Activated T-helper 1 cell treated with anti-CD3 and anti-CD28 coated beads, Interleukin-12 subunit alpha, Interleukin-12 subunit beta, Interleukin-2, Interleukin-4 antibody, amounts not matched to agents 30 ng/mL and 10 ng/mL and 1 ng/mL, durations not matched to agents 14 hours and 24 hours and 36 hours (primary cell): ENCODE results near the gene ATP1A4. TPM values are rescaled to one million over a fixed set of nuclear protein-coding genes. Genes with fewer than 3 reads are reported as not detected.

ENCODE experiments used
- DNase-seq: peaks from one replicate; pipeline ENCODE4 v3.0.0; 2021; ENCODE audit warnings: low spot score
- H3K27ac Mint-ChIP-seq: one replicate; pipeline ENCODE4 v1.8.0; 2021; ENCODE audit warnings: mild to moderate bottlenecking, mixed read lengths
- H3K27me3 Mint-ChIP-seq: one replicate; pipeline ENCODE4 v1.8.0; 2022; ENCODE audit warnings: mild to moderate bottlenecking, moderate library complexity, mixed read lengths; ENCODE audit not compliant: insufficient read depth
- H3K36me3 Mint-ChIP-seq: one replicate; pipeline ENCODE4 v1.8.0; 2021; ENCODE audit warnings: low read depth, mixed read lengths
- H3K4me1 Mint-ChIP-seq: one replicate; pipeline ENCODE4 v1.8.0; 2021; ENCODE audit warnings: low read depth, mixed read lengths
- H3K4me3 Mint-ChIP-seq: one replicate; pipeline ENCODE4 v1.8.0; 2021; ENCODE audit warnings: mild to moderate bottlenecking, moderate library complexity, mixed read lengths
- H3K9me3 Mint-ChIP-seq: one replicate; pipeline ENCODE4 v1.8.0; 2021; ENCODE audit warnings: mixed read lengths
- intact Hi-C: fragments of 100-400 bp; cut with micrococcal nuclease; formaldehyde crosslinking; loops from one replicate; pipeline ENCODE4 v1.15.1; 2024
- total RNA-seq: library from RNA; stranded (reverse); gene quantifications from 2 replicates; pipeline ENCODE4 v1.2.3, GENCODE V29; 2022

ATP1A4 gene
- total RNA-seq, 1 donor from 2014 or later = not detected

DNA sequence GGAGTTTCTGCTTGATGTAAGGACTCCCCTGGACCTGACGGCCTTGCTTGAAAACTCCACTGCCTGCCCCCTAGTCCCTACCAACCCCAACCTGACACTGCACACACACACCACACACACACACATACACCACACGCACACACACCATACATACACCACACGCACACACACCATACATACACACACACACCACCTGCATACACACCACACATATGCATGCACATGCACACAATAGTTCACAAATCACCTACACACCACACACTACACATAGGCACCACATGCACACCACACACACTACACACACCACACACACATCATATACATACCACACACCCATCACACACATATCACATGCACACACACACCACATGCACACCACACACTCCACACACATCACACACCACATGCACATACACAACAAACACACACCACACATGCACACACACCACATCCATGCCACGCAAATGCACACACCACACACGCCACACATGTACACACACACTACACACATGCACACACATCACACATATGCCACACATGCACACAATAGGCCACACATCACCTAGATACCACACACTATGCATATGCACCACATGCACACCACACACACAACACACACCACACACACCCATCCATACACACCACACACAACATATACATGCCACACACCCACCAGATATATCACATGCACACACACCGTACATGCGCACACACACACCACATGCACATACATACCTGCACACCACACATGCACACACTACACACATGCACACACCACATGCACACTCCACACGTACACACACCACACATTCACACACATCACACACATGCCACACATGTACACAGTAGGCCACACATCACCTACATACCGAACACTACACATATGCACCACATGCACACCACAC, 42.7 kb downstream of the ATP1A4 start:
- intact Hi-C loops = loop anchor here (1.0 kb wide), 5 partner anchors 12 to 182 kb away; no protein-coding TSS in a partner anchor
- DNase-seq = no peak
- H3K36me3 Mint-ChIP-seq = no peaks in the 10 kb centered on the region
- H3K9me3 Mint-ChIP-seq = no peaks in the 10 kb centered on the region
- H3K27me3 Mint-ChIP-seq = no peaks in the 10 kb centered on the region
- H3K27ac Mint-ChIP-seq = no peak overlapping the region
- no peaks in the 10 kb centered on the region for H3K4me1 Mint-ChIP-seq
- no peak overlapping the region for H3K4me3 Mint-ChIP-seq

DNA sequence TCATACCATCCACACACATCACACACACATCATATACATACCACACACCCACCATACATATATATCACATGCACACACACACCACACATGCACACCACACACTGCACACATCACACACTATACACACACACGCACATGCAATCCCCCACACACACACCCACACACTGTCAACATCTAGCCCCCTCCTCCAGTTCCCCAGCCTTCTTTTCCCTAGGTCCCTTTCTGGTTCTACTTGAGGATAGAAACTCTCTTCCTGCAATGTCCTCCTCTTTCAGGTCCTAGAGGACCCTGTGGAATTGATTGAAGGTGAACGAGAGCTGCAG, 43.3 kb downstream of the ATP1A4 start:
- no peaks in the 10 kb centered on the region for H3K4me1 Mint-ChIP-seq
- no peaks in the 10 kb centered on the region for H3K36me3 Mint-ChIP-seq
- no peak overlapping the region for H3K27ac Mint-ChIP-seq
- no peaks in the 10 kb centered on the region for H3K9me3 Mint-ChIP-seq
- no peak overlapping the region for H3K4me3 Mint-ChIP-seq
- no peak for DNase-seq
- no peaks in the 10 kb centered on the region for H3K27me3 Mint-ChIP-seq
- intact Hi-C loops = no loop called here

DNA sequence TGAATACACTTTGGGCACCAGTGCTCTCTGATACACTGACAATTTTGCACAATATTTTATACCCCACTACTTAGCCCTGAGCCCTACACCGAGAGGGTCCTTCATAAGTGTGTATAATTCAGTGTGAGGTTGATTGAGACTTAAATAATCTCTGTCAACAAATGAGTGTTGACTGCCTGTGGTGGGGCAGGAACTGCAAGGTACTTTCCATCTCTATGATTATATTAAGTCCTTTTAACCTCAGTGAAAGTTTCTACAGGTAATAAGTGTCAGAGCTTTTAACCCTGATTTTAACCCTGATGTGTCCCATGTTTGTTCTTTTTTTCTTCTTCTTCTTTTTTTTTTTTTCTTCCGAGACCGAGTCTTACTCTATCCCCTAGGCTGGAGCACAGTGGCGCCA, 44.7 kb downstream of the ATP1A4 start:
- H3K4me3 Mint-ChIP-seq = no peak overlapping the region
- intact Hi-C loops = no loop called here
- H3K36me3 Mint-ChIP-seq = no peaks in the 10 kb centered on the region
- no peaks in the 10 kb centered on the region for H3K4me1 Mint-ChIP-seq
- no peaks in the 10 kb centered on the region for H3K9me3 Mint-ChIP-seq
- no peak overlapping the region for H3K27ac Mint-ChIP-seq
- no peak for DNase-seq
- H3K27me3 Mint-ChIP-seq = no peaks in the 10 kb centered on the region

DNA sequence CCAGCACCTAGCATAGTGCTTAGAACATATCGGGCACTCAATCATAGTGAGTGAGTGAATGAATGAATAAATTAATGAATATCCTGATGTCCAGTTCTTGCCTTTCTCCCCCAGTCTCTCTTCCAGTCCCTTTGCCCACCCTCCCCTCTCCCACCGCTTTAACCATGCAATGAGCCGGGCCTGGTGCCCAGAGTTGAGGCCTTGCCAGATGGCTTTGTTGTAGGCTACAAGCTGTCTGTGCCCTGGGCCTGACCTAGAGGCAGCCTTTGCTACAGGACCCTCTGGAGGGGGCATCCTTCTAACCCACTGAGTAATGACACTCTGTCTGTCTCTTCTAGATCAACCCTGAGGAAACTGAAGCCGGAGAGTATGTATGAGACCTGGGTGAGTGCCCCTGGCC, 45.8 kb downstream of the ATP1A4 start:
- Mint-ChIP-seq H3K27ac (no peak overlapping the region), H3K36me3 (no peaks in the 10 kb centered on the region), H3K9me3 (no peaks in the 10 kb centered on the region), H3K4me3 (no peak overlapping the region), H3K4me1 (no peaks in the 10 kb centered on the region), H3K27me3 (no peaks in the 10 kb centered on the region)
- intact Hi-C loops = no loop called here
- DNase-seq = no peak

DNA sequence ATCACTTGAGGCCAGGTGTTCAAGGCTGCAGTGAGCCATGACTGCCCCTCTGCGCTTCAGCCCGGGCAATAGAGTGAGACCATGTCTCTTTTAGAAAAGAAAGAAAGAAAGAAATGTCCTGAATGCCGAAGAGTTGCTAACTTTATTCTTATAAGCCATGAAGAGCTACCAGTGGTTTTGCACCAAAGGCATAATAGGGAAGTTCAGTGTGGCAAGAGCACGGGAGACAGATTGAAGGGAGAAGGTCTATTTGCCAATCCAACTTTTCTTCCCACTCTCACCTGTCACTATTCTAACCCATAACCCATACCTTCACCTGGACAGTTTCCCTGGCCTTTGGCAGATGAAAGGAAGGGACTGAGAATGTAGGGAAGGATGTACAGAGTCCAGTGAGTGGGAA, 49.4 kb downstream of the ATP1A4 start:
- Mint-ChIP-seq H3K27me3 (no peaks in the 10 kb centered on the region), H3K4me3 (no peak overlapping the region), H3K36me3 (no peaks in the 10 kb centered on the region), H3K27ac (no peak overlapping the region), H3K4me1 (peaks cover 11% of the 10 kb centered on the region), H3K9me3 (no peaks in the 10 kb centered on the region)
- intact Hi-C loops = no loop called here
- no peak for DNase-seq

DNA sequence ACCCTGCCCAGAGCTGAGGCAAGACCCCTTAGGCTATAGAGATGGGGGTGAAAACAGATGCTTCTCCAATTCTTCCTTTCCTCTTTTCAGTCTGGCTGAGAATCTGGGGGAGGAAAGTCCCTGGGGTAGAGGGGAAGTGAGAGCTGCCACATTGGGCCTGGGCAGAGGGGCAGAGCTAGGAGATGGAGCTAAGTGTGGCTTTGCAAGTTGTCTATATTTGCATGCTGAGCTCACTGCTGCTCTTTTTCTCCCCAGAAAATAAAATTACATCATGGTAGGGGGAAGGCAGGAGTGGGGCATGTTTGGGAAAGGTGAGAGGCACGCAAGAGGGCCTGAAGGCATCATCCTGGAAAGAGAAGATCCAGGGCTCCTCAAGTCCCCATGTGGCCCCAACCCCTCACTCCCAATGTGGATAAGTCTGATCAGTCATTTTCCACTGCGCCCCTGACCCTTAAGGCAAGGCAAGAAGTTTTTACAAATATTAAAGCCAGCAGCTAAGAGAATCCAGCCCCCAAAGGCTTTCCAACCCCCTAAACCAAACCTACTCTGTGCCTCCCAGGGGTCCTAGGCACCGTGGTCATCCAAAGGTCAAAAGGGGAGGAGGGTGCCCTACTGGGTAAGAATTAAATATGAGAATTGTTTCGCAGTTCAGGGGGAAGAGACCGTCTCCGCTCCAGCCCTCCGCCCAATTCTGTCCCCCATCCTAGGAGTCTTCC, 53.3 kb downstream of the ATP1A4 start:
- Mint-ChIP-seq H3K4me3 (peak overlapping the region; percentile 81), H3K27ac (peak overlapping the region; percentile 87), H3K9me3 (no peaks in the 10 kb centered on the region), H3K4me1 (peaks cover 40% of the 10 kb centered on the region), H3K36me3 (peaks cover 13% of the 10 kb centered on the region), H3K27me3 (no peaks in the 10 kb centered on the region)
- DNase-seq = no peak
- intact Hi-C loops = loop anchor here (1.0 kb wide), 1 partner anchor 106 kb away; the partner anchor contains the start of gene IGSF8

DNA sequence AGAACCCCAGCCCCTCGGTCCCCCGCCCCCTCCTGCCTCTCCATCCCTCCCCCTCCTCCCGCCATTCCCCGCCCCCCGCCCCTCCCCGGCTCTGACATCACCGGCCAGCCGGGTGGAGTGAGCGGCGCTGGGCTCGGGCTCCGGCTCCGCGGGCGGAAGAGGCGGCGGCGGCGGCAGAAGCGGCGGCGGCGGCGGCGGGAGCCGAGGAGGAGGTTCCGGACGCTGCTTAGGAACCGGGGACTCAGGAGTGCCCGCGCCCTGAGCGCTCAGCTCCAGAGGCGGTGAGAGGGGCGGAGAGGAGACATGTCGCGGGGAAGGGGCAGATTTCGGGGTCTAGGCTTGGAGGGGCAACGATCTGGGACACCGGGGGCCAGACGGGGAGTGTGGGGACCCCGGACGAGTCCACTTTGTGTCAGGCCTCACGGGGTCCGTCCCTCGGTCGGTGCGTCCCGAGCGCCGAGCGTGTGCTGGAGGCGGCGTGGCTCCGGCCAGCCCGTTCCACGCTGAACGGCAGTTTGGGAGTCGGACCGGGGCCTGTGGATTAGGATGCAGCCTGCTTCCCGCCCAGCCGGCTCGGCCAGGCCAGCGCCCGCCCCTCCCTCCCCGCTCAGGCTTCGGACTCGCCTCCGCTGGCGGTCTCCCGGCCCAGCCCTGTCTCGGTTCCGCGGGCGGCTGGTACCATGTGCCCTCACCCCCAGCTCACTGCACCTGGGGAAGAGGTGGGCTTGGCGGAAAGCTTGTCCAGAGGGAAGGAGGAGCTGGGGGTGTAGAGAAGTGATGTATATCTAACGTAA, 54.0 kb downstream of the ATP1A4 start, which contains the start of gene PEA15:
Gene PEA15 (plus strand): TSS at position 143 of the 794 bp plus-strand sequence. CDS start 6,161 bp downstream, outside the sequence.
- H3K27me3 Mint-ChIP-seq = no peaks in the 10 kb centered on the region
- intact Hi-C loops = loop anchor here (1.0 kb wide), 5 partner anchors 12 to 107 kb away; partner anchors contain the start of genes IGSF8 and PEX19
- H3K4me3 Mint-ChIP-seq = peak within 1 kb of the TSS; percentile 85
- peak within 1 kb of the TSS; percentile 87 for H3K27ac Mint-ChIP-seq
- peaks cover 15% of the 10 kb centered on the region for H3K36me3 Mint-ChIP-seq
- H3K4me1 Mint-ChIP-seq = peaks cover 48% of the 10 kb centered on the region
- no peaks in the 10 kb centered on the region for H3K9me3 Mint-ChIP-seq
- peak; percentile 69 for DNase-seq

DNA sequence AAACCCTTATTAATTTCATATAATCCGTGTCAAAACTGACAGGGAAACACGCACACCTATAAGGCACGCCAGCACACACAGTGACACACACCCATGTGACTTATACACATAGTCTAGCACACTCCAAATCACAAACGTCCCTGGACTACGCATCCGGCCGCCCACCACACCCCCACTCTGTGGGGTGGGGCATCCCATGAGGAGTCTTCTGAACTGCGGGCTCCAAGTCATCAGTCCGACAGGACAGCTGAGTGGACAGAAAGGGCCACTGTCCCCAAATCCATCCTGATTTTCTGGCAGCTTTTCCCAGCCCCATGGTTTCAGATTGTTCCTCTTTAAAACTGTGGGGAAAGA, 54.6 kb downstream of the ATP1A4 start:
- intact Hi-C loops = loop anchor here (1.0 kb wide), 4 partner anchors 13 to 105 kb away; partner anchors contain the start of gene PEX19
- DNase-seq = no peak
- H3K4me1 Mint-ChIP-seq = peaks cover 49% of the 10 kb centered on the region
- H3K27ac Mint-ChIP-seq = peak overlapping the region; percentile 87
- peaks cover 17% of the 10 kb centered on the region for H3K36me3 Mint-ChIP-seq
- H3K4me3 Mint-ChIP-seq = peak overlapping the region; percentile 85
- no peaks in the 10 kb centered on the region for H3K9me3 Mint-ChIP-seq
- no peaks in the 10 kb centered on the region for H3K27me3 Mint-ChIP-seq

DNA sequence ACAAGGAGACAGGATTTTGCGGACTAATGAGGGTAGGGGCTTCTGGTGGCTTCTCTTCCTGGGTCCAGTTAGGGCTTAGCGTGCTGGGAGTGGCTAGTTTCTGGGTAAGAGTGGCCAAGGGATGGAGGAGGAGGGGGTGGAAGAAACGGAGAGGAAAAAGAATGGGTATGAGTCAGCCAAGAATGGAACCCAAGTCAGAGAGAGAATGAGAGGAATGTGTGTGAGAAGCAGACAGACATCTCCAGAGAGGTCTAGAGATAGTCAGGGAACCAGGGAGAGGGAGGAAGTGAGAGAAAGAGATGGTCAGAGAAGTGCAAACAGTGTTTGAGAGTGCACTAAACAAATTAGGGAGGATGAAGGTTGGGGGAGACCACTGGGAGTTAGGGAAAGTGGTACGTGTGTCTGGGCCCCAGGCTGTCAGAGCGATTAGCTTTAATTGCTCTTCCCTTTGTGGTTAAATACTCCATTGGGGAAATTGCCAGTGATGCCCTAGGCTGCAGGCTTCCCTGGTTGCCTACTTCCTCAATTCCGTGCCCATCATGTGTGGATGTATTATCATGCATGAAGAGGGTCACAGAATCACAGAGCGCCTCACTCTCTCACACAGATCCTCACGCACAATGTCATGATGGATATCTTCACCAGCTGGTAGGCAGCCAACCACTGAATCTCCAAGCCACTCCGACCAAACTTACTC, 55.2 kb downstream of the ATP1A4 start:
- peaks cover 20% of the 10 kb centered on the region for H3K36me3 Mint-ChIP-seq
- peak overlapping the region; percentile 87 for H3K27ac Mint-ChIP-seq
- intact Hi-C loops = loop anchor here (1.0 kb wide), 4 partner anchors 13 to 105 kb away; partner anchors contain the start of gene PEX19
- H3K4me3 Mint-ChIP-seq = peak overlapping the region; percentile 85
- no peak for DNase-seq
- no peaks in the 10 kb centered on the region for H3K9me3 Mint-ChIP-seq
- no peaks in the 10 kb centered on the region for H3K27me3 Mint-ChIP-seq
- peaks cover 49% of the 10 kb centered on the region for H3K4me1 Mint-ChIP-seq

DNA sequence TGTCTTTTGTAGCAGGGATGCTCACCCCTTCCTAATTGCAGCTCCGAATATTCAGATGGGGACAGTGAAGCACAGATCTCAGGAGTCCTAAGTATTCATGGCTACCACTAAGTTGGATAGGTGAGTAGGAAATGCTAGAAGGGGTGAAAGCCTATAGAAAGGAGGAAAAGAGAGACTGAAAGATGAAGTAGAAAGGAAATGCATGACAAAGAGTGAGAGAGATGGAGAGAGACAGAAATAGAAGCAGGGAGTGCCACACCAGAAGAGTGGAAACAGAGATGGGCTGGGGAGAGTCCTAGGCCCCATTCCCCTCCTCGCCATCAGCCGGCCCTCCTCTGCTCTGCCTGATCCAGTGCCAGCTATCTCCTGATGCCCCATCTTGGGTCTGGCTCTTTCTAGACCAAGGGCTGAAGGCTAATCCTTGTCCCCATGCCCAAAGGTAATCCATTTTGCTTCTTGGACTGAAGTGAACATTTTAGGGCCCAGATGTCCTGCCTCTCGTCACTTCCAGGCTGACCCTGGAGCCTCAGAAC, 55.8 kb downstream of the ATP1A4 start:
- Mint-ChIP-seq H3K4me1 (peaks cover 49% of the 10 kb centered on the region), H3K36me3 (peaks cover 25% of the 10 kb centered on the region), H3K9me3 (no peaks in the 10 kb centered on the region), H3K4me3 (peak overlapping the region; percentile 85), H3K27ac (peak overlapping the region; percentile 1), H3K27me3 (no peaks in the 10 kb centered on the region)
- DNase-seq = no peak
- intact Hi-C loops = no loop called here

DNA sequence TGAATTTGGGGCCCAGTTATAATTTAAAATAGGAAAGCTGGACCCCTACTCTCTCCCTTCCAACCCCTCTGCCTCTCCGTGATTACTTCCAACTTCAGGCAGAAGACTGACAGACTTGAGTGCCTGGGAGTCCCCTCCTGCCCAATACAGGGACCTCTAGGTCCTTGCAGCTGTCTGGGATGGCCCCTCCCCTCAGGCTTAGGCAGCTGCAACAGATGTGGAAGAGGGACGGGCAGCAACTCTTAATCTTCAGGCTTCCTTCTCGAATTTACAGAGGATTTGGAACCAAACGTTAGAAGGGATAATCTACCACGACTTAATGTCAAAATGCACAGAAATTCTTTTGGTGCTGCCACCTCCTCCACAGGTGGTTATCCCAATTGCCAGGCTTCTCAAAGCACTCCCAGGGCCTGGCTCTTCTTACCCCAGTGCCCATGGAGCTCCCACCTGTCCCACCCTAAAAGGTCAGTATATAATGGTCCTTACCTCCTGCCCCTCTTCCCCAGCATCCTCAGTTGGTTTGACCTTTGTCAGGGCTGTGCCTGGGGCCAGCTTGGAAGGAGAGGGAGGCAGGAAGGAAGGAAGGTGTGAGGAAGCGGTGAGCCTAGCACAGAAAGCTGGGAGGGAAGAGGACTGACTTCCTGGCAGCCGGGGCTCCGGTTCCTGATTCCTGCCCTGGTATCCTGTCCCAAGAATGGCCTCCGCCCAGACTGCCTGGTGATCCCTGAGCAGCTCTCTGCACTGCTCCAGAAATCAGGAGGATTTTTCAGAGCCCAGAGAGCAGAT, 56.6 kb downstream of the ATP1A4 start:
- Mint-ChIP-seq H3K36me3 (peaks cover 32% of the 10 kb centered on the region), H3K4me3 (no peak overlapping the region), H3K4me1 (peaks cover 49% of the 10 kb centered on the region), H3K9me3 (no peaks in the 10 kb centered on the region), H3K27ac (peak overlapping the region; percentile 53), H3K27me3 (no peaks in the 10 kb centered on the region)
- DNase-seq = no peak
- intact Hi-C loops = no loop called here
